ENCODE data around the gene ANKS1A.

DNA sequence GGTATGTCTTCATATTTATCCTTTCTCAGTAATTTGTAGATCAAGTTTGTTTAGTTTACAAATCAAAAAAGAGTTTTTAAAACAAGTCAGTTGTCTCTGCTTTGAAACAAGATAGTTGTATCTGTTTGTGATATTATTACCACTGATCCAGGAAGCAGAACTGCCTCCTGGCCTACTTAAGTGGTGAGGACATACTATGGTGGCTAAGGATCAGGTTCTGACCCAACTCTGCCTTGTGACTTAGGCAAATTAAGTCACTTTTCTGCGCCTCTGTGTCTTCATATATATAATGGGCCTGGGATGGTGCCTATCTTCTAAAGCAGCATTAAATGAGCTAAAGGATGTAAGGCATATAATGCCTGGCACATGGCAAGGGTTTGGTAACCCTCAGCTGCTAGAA is 8.7 kb downstream of the ANKS1A start:
- TF ChIP-seq, protein P1, sequence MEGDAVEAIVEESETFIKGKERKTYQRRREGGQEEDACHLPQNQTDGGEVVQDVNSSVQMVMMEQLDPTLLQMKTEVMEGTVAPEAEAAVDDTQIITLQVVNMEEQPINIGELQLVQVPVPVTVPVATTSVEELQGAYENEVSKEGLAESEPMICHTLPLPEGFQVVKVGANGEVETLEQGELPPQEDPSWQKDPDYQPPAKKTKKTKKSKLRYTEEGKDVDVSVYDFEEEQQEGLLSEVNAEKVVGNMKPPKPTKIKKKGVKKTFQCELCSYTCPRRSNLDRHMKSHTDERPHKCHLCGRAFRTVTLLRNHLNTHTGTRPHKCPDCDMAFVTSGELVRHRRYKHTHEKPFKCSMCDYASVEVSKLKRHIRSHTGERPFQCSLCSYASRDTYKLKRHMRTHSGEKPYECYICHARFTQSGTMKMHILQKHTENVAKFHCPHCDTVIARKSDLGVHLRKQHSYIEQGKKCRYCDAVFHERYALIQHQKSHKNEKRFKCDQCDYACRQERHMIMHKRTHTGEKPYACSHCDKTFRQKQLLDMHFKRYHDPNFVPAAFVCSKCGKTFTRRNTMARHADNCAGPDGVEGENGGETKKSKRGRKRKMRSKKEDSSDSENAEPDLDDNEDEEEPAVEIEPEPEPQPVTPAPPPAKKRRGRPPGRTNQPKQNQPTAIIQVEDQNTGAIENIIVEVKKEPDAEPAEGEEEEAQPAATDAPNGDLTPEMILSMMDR (IDR thresholded peaks at IDR 0.05 in 4 of 5, conservative IDR thresholded peaks at IDR 0.05 in 1 of 5): no peak
- TF ChIP-seq POLR2A (IDR thresholded peaks at IDR 0.05): no peak
